NCI-H2081 treated with DMSO at 0.1 percent for 48 hours (cell line): Measurements from ENCODE around the gene CNNM1.

Source experiments
- DNase-seq: peaks from one replicate; lab custom pipeline; 2025; lab: John Stamatoyannopoulos, UW

Gene CNNM1

GRCh38 chr10:99372546-99373271 is 43.6 kb downstream of the CNNM1 start:
- no peak for DNase-seq

GRCh38 chr10:99374526-99374925 is 45.4 kb downstream of the CNNM1 start:
- no peak for DNase-seq

DNA sequence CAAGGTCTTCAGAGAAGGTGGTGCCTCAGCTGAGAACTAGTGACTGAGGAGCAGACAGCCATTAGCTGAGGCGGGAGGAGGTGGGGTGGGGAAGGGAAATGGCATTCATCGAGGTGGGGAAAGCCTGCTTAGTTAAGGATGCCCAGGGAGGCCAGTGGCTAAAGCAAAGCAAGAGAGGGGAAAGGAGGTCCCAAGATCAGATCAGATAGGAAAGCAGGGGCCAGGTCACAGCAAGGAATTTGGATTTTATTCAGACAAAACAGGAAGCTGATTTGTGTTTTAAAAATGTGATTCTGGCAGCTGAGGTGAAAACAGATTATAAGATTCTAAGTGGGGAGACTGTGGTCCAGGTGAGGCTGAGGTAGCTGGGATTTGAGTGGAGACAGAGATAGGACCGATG is 45.8 kb downstream of the CNNM1 start:
- DNase-seq = no peak

GRCh38 chr10:99375426-99375825 is 46.3 kb downstream of the CNNM1 start:
- DNase-seq = no peak

GRCh38 chr10:99382176-99382575 is 53.0 kb downstream of the CNNM1 start:
- DNase-seq = no peak

- DNase-seq = no peak
These were observed 57.9 kb downstream of the CNNM1 start for GRCh38 chr10:99387071-99387470.

- no peak for DNase-seq
These were observed 58.4 kb downstream of the CNNM1 start for GRCh38 chr10:99387541-99387940.

- no peak for DNase-seq
These were observed 60.7 kb downstream of the CNNM1 start for GRCh38 chr10:99389729-99390480.

DNA sequence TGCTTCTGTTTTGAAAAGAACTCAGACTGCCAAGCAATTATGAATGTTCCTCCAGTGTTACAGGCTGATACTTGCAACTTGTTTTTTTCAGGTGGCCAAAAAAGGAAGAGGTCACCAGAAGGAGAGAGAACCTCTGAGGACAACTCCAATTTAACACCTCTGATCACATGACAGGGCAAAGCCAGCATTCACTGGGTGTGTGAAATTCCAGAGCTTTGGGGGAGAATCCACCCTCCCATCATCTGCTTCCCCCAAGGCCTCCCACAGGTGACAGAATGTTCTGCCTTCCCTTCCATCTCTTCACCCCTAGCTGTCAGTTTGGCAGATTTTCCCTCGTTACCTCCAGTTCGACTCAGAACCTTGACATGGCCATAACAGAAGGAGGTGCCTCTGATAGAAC is 62.2 kb downstream of the CNNM1 start:
- no peak for DNase-seq

DNA sequence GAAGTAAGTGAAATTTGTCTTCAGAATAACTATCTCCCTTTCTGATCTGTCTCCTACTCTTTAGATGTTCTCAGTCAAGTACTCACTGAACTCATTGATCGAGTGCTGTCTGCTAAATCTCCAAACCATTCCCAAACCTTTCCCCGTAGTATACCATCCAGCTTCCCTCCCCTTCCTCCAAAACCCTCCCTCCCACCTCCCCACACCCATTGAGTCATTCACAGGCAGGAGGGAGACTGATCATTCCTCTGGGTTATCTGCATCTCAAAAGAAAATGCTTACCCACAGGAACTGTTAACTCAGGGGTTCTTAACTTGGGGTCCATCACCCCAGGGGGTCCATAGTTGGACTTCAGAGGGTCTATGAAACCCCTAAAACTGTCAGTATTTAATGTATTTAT is 63.9 kb downstream of the CNNM1 start:
- no peak for DNase-seq

- no peak for DNase-seq
These were observed 64.5 kb downstream of the CNNM1 start for GRCh38 chr10:99393683-99394082.

GRCh38 chr10:99394256-99394655 is 65.1 kb downstream of the CNNM1 start:
- no peak for DNase-seq

DNA sequence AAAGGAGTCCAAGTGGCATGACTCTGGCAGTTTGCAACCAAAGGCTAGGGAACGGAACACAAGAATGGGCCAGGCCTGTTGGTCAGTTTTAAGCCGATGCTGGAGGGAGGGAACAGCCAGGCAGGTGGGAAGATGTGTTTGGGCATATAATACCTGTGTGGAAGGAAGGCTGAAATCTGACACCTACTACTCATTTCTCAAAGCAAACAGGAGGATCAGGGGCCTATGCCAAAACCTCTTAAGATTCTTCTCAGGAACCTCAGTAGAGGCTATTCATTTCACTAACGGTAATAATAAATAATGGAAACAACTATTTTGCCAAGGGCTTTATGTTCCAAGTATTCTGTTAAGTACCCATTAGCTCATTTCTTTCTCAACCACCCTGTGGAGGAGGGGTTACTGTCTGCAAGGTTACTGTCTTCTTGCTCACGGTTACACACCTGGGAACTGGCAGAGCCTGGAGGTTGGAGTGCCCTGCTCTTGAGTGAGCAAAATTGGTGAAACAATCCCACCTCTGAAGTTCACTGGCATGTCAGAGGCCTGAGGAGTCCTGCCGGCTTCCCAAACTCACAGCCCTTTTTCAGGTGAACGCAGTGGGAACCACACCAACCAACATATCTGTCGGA is 65.7 kb downstream of the CNNM1 start:
- DNase-seq = no peak

- DNase-seq = no peak
These were observed 66.7 kb downstream of the CNNM1 start for GRCh38 chr10:99395750-99396445.

DNA sequence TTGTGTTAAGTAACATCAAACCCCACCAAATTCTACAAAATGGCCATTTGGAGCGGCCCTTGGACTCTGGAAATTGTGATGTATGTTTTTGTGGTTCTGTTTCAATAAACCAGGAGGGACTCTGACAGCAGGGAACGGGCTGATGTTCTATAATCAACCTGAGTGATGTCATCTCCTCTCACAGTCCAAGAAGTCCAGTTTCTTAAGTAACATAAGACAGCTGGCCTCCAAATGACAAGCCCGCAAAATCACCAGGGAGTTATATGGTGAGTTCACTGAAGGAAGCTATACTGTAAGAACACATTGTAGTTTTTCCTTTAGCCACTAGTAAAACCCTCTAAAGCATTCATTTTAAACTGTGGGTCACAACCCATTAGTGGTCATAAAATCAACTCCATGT is 67.3 kb downstream of the CNNM1 start:
- no peak for DNase-seq

GRCh38 chr10:99399664-99400063 is 70.5 kb downstream of the CNNM1 start:
- no peak for DNase-seq

- no peak for DNase-seq
These were observed 74.5 kb downstream of the CNNM1 start for GRCh38 chr10:99403674-99404073.

DNA sequence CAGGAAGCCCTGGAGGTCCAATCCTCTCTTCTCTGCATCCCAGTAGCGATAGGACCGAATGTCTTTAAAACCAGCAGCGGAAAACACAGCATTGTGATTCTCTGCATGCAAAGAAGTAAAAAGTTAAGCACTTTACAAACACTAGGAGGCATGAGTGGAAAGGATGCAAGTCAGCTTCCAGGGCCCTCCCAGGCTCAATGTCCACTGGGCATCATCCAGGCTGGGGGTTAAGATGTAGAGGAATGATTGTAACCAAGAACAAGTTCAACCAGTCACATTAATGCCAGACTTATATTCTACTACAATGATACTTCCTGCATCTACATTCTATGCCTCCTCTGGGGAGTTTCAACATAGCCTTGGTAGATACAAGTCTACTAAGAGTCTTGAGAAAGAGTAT is 77.0 kb downstream of the CNNM1 start:
- DNase-seq = no peak

DNA sequence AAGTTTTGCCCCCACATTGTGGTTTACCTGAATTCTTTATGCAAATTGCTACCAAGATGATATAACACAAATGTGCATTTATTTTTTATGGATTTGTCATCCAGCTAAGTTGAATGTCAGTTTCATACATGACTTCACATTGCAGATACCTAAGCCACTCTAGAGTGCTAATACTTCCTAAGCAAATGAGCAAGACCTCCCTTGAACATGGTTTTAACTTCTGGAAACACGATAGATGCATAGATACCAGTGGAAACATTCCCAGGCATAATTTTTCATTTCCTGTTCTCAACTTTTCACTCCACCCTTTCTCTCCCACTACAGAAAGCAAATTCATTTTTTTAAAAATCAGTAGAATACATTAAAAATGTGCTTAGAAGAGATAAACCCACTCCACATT is 81.0 kb downstream of the CNNM1 start:
- no peak for DNase-seq

DNA sequence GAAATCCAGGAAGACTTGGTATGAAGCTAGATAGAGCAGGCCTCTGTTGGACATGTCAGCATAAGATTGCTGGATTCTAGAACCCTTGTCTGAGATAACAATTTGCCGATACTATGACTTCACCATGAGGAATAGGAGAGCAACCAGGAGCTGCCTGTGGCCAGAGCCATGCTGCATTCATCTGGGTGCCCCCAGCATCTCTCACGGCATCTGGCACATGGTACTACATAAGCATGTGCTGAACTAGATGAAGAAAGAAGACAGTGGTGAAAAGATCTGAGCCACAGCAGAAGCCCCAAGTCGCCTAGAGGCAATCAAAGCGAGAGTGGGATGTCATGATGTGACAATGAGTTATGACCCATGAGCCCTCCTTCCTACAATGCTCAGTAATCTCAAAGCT is 81.7 kb downstream of the CNNM1 start:
- no peak for DNase-seq

GRCh38 chr10:99411546-99411945 is 82.4 kb downstream of the CNNM1 start:
- no peak for DNase-seq

DNA sequence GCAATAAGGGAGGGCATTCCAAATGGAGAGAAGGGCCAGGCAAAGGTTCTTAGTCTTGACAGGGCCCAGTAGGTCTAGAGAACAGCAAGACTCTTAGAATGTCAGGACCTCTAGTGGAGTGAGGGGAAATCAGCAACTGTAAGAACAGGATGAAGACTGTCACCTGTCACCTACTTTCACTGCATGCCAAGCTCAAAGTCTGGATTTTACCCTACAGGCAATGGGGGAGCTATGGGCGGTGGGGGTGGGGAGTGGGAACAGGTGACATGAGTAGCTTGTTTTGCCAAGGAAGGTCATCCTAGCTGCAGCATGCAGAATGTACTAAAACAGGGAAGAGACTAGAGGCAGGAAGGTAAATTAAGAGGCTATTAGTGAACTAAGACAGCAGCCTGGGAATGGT is 82.9 kb downstream of the CNNM1 start:
- DNase-seq = no peak
